Upper lobe of left lung (tissue), 4 donors: Measurements from ENCODE around the gene NAT9.

Source experiments
- EP300 ChIP-seq, 4 donors: sonication (generic); formaldehyde crosslinking; IDR thresholded peaks; one replicate each; pipeline ENCODE4 v1.5.1; 2017; ENCODE audit warnings: antibody characterized with exemption in 4 of 4, control low read depth in 2 of 4
- POLR2A ChIP-seq, 4 donors: fragments of 450-650 bp; IDR thresholded peaks; one replicate each; pipeline ENCODE4 v1.5.1; 2016 to 2017; ENCODE audit warnings: antibody characterized with exemption in 4 of 4, mild to moderate bottlenecking in 2 of 4
- POLR2AphosphoS5 ChIP-seq, 2 donors: sonication (generic); formaldehyde crosslinking; IDR thresholded peaks; one replicate each; pipeline ENCODE4 v1.5.1; 2017; ENCODE audit warnings: antibody characterized with exemption in 2 of 2
- TF ChIP-seq, protein P1 (sequence below), 6 experiments: fragments of 450-650 bp in 4 of 6; fragments of 200-600 bp in 2 of 6; sonication (generic) in 2 of 6; IDR thresholded peaks; one replicate each; pipeline ENCODE4 v1.5.1; 2016 to 2019; ENCODE audit warnings: antibody characterized with exemption in 6 of 6

DNA sequence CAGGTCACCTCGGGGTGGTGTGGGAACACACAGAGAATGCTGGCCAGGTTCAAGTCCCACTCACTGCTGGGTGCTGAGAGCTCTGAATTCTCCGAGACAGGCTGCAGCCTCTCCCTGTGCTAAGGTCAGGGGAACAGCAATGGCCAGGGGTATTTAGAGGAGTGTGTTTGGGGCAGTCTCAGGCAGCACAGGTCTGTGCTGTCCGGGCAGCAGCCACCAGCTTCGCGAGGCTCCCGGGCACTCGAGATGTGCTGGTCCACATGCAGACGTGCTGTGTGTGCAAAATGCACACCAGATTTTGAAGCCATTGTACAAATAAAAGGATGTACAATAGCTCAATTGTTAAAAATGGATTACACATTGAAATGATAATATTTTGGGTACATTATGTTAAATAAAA, 20.6 kb downstream of the NAT9 start:
- no peak for TF ChIP-seq POLR2AphosphoS5 (IDR thresholded peaks at IDR 0.05)
- TF ChIP-seq, protein P1, sequence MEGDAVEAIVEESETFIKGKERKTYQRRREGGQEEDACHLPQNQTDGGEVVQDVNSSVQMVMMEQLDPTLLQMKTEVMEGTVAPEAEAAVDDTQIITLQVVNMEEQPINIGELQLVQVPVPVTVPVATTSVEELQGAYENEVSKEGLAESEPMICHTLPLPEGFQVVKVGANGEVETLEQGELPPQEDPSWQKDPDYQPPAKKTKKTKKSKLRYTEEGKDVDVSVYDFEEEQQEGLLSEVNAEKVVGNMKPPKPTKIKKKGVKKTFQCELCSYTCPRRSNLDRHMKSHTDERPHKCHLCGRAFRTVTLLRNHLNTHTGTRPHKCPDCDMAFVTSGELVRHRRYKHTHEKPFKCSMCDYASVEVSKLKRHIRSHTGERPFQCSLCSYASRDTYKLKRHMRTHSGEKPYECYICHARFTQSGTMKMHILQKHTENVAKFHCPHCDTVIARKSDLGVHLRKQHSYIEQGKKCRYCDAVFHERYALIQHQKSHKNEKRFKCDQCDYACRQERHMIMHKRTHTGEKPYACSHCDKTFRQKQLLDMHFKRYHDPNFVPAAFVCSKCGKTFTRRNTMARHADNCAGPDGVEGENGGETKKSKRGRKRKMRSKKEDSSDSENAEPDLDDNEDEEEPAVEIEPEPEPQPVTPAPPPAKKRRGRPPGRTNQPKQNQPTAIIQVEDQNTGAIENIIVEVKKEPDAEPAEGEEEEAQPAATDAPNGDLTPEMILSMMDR (IDR thresholded peaks at IDR 0.05), result no peak
- no peak for TF ChIP-seq EP300 (IDR thresholded peaks at IDR 0.05)
- no peak for TF ChIP-seq POLR2A (IDR thresholded peaks at IDR 0.05)
